Gastroesophageal sphincter (tissue), 4 donors: ENCODE measurements around the gene NECTIN1. TPM values are rescaled to one million over a fixed set of nuclear protein-coding genes. Genes with fewer than 3 reads are reported as not detected.

ENCODE experiments used
- ATAC-seq: fragments of 150-250 bp; one replicate; pipeline ENCODE4 v1.9.1; 2016; ENCODE audit warnings: mild to moderate bottlenecking, moderate library complexity
- H3K27ac ChIP-seq, 4 donors: fragments of 200-600 bp; sonication (generic) in 3 of 4; 1 replicate in 3 of 4; 2 replicates in 1 of 4; pipeline ENCODE4 v1.5.1; 2016 to 2019
- H3K27me3 ChIP-seq: fragments of 200-600 bp; sonication (generic); one replicate; pipeline ENCODE4 v1.5.1; 2019
- H3K36me3 ChIP-seq, 2 donors: fragments of 200-600 bp; sonication (generic); one replicate each; pipeline ENCODE4 v1.5.1; 2019; ENCODE audit warnings: control low read depth in 1 of 2
- H3K4me1 ChIP-seq, 3 donors: fragments of 200-600 bp; sonication (generic); 1 replicate in 2 of 3; 2 replicates in 1 of 3; pipeline ENCODE4 v1.5.1; 2016 to 2019; ENCODE audit warnings: control low read depth in 2 of 3
- H3K4me3 ChIP-seq, 2 donors: fragments of 200-600 bp; sonication (generic); one replicate each; pipeline ENCODE4 v1.5.1; 2019; ENCODE audit warnings: mild to moderate bottlenecking in 1 of 2, moderate library complexity in 1 of 2
- H3K9me3 ChIP-seq, 3 donors: fragments of 200-600 bp; sonication (generic); one replicate each; pipeline ENCODE4 v1.5.1; 2017 to 2019; ENCODE audit warnings: control low read depth in 2 of 3
- CTCF ChIP-seq, 4 experiments: fragments of 200-600 bp in 2 of 4; fragments of 450-650 bp in 2 of 4; sonication (generic) in 1 of 4; IDR thresholded peaks; one replicate each; pipeline ENCODE4 v1.5.1; 2017 to 2019; ENCODE audit warnings: antibody characterized with exemption in 4 of 4, mild to moderate bottlenecking in 2 of 4, moderate library complexity in 2 of 4
- EP300 ChIP-seq: sonication (generic); formaldehyde crosslinking; IDR thresholded peaks from one replicate; pipeline ENCODE4 v1.6.1; 2017; ENCODE audit warnings: antibody characterized with exemption, mild to moderate bottlenecking
- POLR2A ChIP-seq, 2 donors: fragments of 450-650 bp; IDR thresholded peaks; one replicate each; pipeline ENCODE4 v1.6.1; 2017; ENCODE audit warnings: antibody characterized with exemption in 2 of 2, mild to moderate bottlenecking in 2 of 2, moderate library complexity in 1 of 2
- POLR2AphosphoS5 ChIP-seq: sonication (generic); formaldehyde crosslinking; IDR thresholded peaks from one replicate; pipeline ENCODE4 v1.6.1; 2017; ENCODE audit warnings: antibody characterized with exemption
- WGBS, 2 donors: methylation state at CpG; one replicate each; pipeline ENCODE4 v1.1.5; 2018; ENCODE audit warnings: low coverage in 1 of 2; 5-methylcytosine and 5-hydroxymethylcytosine counted together
- total RNA-seq, 4 donors: library from RNA; depleted of rRNA; stranded (reverse); fragments of >200 nt; gene quantifications; one replicate each; pipeline ENCODE4 v1.1.0, GENCODE V29; 2016

NECTIN1 gene
- total RNA-seq, 4 donors from 2014 or later: 2.6 to 7.1 (median 4.3) TPM

- WGBS, 2 donors: 91% methylated on average over 5 of the region's 7 CpGs; no CpG with 5 or more reads in 1 of the 2 donors
- Histone ChIP-seq H3K27me3 (no peaks in the 10 kb centered on the region), H3K36me3 (peaks cover 0 to 45% of the 10 kb centered on the region in 2 donors), H3K4me3 (no peak overlapping the region), H3K27ac (no peak overlapping the region), H3K9me3 (no peaks in the 10 kb centered on the region), H3K4me1 (peaks cover 0 to 30% (median 11%) of the 10 kb centered on the region in 3 donors)
- ATAC-seq: no peak
- TF ChIP-seq POLR2AphosphoS5: no peak
- no peak for TF ChIP-seq EP300
- no peak for TF ChIP-seq POLR2A (IDR thresholded peaks at IDR 0.05)
- no peak for TF ChIP-seq CTCF (IDR thresholded peaks at IDR 0.05)
These were observed 56.4 kb downstream of the NECTIN1 start for GRCh38 chr11:119672597-119672996.

GRCh38 chr11:119671561-119672015, 57.4 kb downstream of the NECTIN1 start:
- ATAC-seq: no peak
- 45% methylated on average over 2 of the region's 12 CpGs; no CpG with 5 or more reads in 1 of the 2 donors for WGBS, 2 donors
- H3K27ac ChIP-seq: peak overlapping the region in 1 of 4 donors; percentile 13

GRCh38 chr11:119671051-119671450, 57.9 kb downstream of the NECTIN1 start:
- Histone ChIP-seq H3K4me1 (peaks cover 0 to 39% (median 11%) of the 10 kb centered on the region in 3 donors), H3K36me3 (peaks cover 0 to 30% of the 10 kb centered on the region in 2 donors), H3K9me3 (no peaks in the 10 kb centered on the region), H3K27ac (peak overlapping the region in 1 of 4 donors; percentile 13), H3K27me3 (peaks cover 2% of the 10 kb centered on the region), H3K4me3 (no peak overlapping the region)
- peak; percentile 48 for ATAC-seq
- WGBS, 2 donors: 25 to 33% methylated on average over 1 to 4 of the region's 5 CpGs
- TF ChIP-seq POLR2AphosphoS5 (no peak), CTCF (IDR thresholded peaks at IDR 0.05) (no peak), EP300 (no peak)

More at GRCh38 chr11:119671561-119672015, 57.4 kb downstream of the NECTIN1 start:
- Histone ChIP-seq H3K36me3 (peaks cover 0 to 35% of the 10 kb centered on the region in 2 donors), H3K4me1 (peaks cover 0 to 34% (median 11%) of the 10 kb centered on the region in 3 donors), H3K27me3 (no peaks in the 10 kb centered on the region), H3K9me3 (no peaks in the 10 kb centered on the region), H3K4me3 (no peak overlapping the region)
- no peak for TF ChIP-seq EP300
- TF ChIP-seq POLR2AphosphoS5: no peak
- TF ChIP-seq POLR2A (IDR thresholded peaks at IDR 0.05): no peak

- H3K27ac ChIP-seq: no peak overlapping the region
- peaks cover 0 to 39% (median 11%) of the 10 kb centered on the region in 3 donors for H3K4me1 ChIP-seq
- H3K27me3 ChIP-seq: peaks cover 4% of the 10 kb centered on the region
- TF ChIP-seq EP300 (no peak), POLR2AphosphoS5 (no peak), CTCF (IDR thresholded peaks at IDR 0.05) (no peak), POLR2A (IDR thresholded peaks at IDR 0.05) (no peak)
- WGBS, 2 donors: 77 to 81% methylated on average over 4 to 5 of the region's 5 CpGs
- ATAC-seq: no peak
- H3K36me3 ChIP-seq: peaks cover 0 to 19% of the 10 kb centered on the region in 2 donors
- no peaks in the 10 kb centered on the region for H3K9me3 ChIP-seq
- no peak overlapping the region for H3K4me3 ChIP-seq
These were observed 59.5 kb downstream of the NECTIN1 start for GRCh38 chr11:119669487-119669886.

GRCh38 chr11:119668676-119669075, 60.3 kb downstream of the NECTIN1 start:
- no peak for ATAC-seq
- TF ChIP-seq CTCF (IDR thresholded peaks at IDR 0.05) (no peak), POLR2A (IDR thresholded peaks at IDR 0.05) (no peak), POLR2AphosphoS5 (no peak), EP300 (no peak)
- Histone ChIP-seq H3K4me3 (no peak overlapping the region), H3K9me3 (no peaks in the 10 kb centered on the region), H3K36me3 (peaks cover 0 to 14% of the 10 kb centered on the region in 2 donors), H3K4me1 (peaks cover 0 to 39% (median 11%) of the 10 kb centered on the region in 3 donors), H3K27ac (no peak overlapping the region), H3K27me3 (peaks cover 4% of the 10 kb centered on the region)
- 50 to 100% methylated on average over 1 of the region's 1 CpG for WGBS, 2 donors
